OCI-M2 (cell line): Measurements from ENCODE around the gene RBL2.
"Not testable (repeated sequence)": the region's sequence is repeated elsewhere in the genome, so short reads cannot be mapped to it uniquely, and the experiment has no call there.

Experiments used
- DNase-seq: peaks from one replicate; lab custom pipeline; 2025; ENCODE audit not compliant: unreplicated experiment; lab: John Stamatoyannopoulos, UW

RBL2 gene

GRCh38 chr16:53434377-53435065 is at the start of gene RBL2:
Gene RBL2, plus strand, starts transcription at chr16:53434471. Its CDS starts 86 bp downstream, at chr16:53434557.
- no peak for DNase-seq

GRCh38 chr16:53384610-53385009 is 49.7 kb upstream of the RBL2 start:
- not testable (repeated sequence) for DNase-seq

- DNase-seq, result no peak
Observed at GRCh38 chr16:53404959-53405358, 29.3 kb upstream of the RBL2 start.

- no peak for DNase-seq
Observed at GRCh38 chr16:53412549-53412948, 21.7 kb upstream of the RBL2 start.

GRCh38 chr16:53413864-53414263 is 20.4 kb upstream of the RBL2 start:
- DNase-seq, result no peak

GRCh38 chr16:53414381-53414780 is 19.9 kb upstream of the RBL2 start:
- no peak for DNase-seq

GRCh38 chr16:53415504-53415903 is 18.8 kb upstream of the RBL2 start:
- no peak for DNase-seq

- no peak for DNase-seq
Observed at GRCh38 chr16:53417011-53417410, 17.3 kb upstream of the RBL2 start.

- no peak for DNase-seq
Observed at GRCh38 chr16:53417976-53418375, 16.3 kb upstream of the RBL2 start.

- not testable (repeated sequence) for DNase-seq
Observed at GRCh38 chr16:53419383-53419709, 14.9 kb upstream of the RBL2 start.

- no peak for DNase-seq
Observed at GRCh38 chr16:53421248-53421647, 13.0 kb upstream of the RBL2 start.

GRCh38 chr16:53423968-53424367 is 10.3 kb upstream of the RBL2 start:
- not testable (repeated sequence) for DNase-seq

GRCh38 chr16:53428681-53429080 is 5.6 kb upstream of the RBL2 start:
- no peak for DNase-seq

- no peak for DNase-seq
Observed at GRCh38 chr16:53429221-53429943, 4.9 kb upstream of the RBL2 start.

- DNase-seq, result no peak
Observed at GRCh38 chr16:53430363-53430762, 3.9 kb upstream of the RBL2 start.

GRCh38 chr16:53433509-53433908 is 762 bp upstream of the RBL2 start:
- no peak for DNase-seq

- DNase-seq, result no peak
Observed at GRCh38 chr16:53433930-53434376, 318 bp upstream of the RBL2 start.

GRCh38 chr16:53435066-53435688 is 906 bp downstream of the RBL2 start:
- peak; percentile 26 for DNase-seq

- DNase-seq, result no peak
Observed at GRCh38 chr16:53440125-53440524, 5.9 kb downstream of the RBL2 start.

GRCh38 chr16:53445534-53445933 is 11.3 kb downstream of the RBL2 start:
- DNase-seq, result no peak

GRCh38 chr16:53446090-53446489 is 11.8 kb downstream of the RBL2 start:
- DNase-seq, result no peak

- DNase-seq, result no peak
Observed at GRCh38 chr16:53449816-53450517, 15.7 kb downstream of the RBL2 start.
